NAMALWA (cell line): Measurements from ENCODE around the gene HSH2D.
"Not testable (repeated sequence)": the region's sequence is repeated elsewhere in the genome, so short reads cannot be mapped to it uniquely, and the experiment has no call there.

ENCODE experiments used
- DNase-seq: peaks from one replicate; pipeline ENCODE4 v3.0.0-alpha.2; 2015; ENCODE audit warnings: low spot score

The HSH2D gene

GRCh38 chr19:16157601-16158000 is 14.1 kb downstream of the HSH2D start:
- DNase-seq = no peak

GRCh38 chr19:16159655-16160054 is 16.2 kb downstream of the HSH2D start:
- DNase-seq = no peak

GRCh38 chr19:16160445-16160942 is 17.0 kb downstream of the HSH2D start:
- DNase-seq = no peak

DNA sequence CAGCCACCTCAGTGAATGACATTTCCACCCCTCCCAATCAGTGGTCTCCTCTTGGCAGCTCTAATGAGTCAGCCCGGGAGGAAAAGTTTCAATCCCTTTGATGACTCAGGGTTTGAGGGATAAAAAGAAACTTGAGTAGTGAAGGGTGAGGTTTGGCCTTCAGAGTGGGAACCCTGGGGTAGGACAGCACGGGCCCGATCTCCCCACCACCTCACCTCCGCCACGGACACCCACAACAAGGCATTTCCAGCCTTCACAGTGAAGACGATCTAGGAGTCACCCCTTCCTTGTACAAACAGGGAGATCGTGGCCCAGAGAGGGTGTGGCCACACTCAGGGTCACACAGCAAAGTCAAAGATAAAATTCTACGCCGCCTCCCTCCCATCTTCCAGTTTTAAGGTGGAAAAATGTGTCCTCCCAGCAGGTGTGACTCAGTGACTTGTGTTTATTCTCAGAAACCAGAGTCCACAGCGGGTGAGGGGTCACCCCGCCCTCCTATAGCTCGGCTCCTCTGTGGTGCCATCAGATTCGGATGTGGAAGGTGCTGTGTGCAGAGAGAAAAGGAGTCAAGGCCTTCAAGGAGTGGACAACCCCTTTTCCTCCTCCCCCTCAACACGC is 17.6 kb downstream of the HSH2D start:
- DNase-seq = no peak

GRCh38 chr19:16161840-16162239 is 18.4 kb downstream of the HSH2D start:
- no peak for DNase-seq

DNA sequence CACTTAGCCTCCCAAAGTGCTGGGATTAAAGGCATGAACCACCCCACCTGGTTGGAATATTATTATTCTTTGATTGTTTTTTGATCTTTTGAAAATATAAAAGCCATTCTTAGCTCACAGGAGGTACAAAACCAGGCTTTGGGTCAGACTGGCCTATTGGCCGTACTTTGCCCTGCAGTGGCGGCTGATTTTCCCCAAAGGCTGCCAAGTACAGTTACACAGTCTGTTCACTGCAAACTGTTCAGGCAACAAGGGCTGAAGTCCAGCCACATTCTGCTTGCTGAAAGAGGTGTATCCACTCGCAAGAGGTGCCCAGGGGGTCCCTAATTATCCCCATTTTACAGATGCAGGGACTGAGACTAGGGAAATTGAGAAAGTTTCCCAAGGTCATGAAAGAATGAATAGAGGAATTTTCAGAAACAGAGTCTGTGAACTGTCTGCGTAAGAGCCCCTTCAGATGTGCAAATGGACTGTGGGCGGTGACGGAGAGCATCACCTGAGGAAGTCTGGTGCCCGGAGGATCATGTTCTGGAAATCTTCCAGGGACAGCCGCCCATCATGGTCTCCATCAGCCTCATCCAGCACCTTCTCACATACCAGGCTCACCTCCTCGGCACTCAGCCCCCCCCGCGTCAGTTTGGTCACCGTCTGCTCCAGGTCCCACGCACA is 20.9 kb downstream of the HSH2D start:
- DNase-seq = no peak

GRCh38 chr19:16166417-16166816 is 22.9 kb downstream of the HSH2D start:
- no peak for DNase-seq

DNA sequence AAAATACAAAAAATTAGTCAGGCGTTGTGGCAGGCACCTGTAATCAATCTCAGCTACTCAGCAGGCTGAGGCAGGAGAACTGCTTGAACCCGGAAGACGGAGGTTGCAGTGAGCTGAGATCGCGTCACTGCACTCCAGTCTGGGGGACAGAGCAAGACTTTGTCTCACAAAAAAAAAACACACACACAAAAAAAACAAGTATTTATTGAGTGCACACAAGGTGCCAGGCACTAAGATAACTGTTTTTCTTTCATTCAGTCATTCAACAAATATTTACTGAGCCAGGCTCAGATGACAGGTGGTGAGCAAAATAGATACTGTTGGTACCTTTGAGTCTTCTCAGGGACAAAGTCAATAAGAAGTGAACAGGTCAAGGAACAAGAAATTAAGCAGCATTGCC is 23.6 kb downstream of the HSH2D start:
- no peak for DNase-seq

GRCh38 chr19:16168465-16169081 is 25.1 kb downstream of the HSH2D start:
- peak; percentile 83 for DNase-seq

- no peak for DNase-seq
Observed at GRCh38 chr19:16170134-16170533, 26.6 kb downstream of the HSH2D start.

DNA sequence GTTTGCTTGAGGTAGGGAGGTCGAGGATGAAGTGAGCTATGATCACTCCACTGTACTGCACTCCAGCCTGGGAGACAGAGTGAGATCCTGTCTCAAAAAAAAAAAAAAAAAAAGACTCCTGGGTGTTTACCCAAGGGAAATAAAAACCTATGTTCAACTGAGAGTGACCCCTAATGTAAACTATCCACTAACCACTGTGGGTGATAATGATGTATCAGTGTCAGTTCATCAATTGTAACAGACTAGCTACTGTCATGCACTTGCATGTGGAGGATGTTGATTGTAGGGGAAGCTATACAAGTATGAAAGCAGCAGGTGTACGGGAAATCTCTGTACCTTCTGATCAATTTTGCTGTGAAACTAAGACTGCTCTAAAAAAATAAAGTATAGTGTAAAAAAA is 32.5 kb downstream of the HSH2D start:
- no peak for DNase-seq

GRCh38 chr19:16178866-16179265 is 35.4 kb downstream of the HSH2D start:
- DNase-seq = not testable (repeated sequence)

DNA sequence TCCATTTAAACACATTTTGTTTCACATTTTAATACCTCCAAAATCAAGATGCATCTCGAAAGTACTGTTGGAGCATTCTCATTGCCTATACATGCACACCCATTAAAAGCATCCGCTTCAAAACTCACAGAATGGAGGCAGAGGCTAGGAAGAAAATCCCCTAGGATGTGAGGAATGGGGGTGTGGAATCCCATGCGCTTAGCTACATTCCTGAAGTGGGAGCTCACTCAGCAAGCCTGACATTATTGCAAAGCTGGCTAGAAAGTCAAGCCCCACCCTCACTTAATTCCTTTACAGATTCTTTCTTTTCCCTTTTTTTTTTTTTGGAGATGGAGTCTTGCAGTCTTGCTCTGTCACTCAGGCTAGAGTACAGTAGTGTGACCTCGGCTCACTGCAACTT is 37.1 kb downstream of the HSH2D start:
- DNase-seq = no peak

- no peak for DNase-seq
Observed at GRCh38 chr19:16184665-16185122, 41.2 kb downstream of the HSH2D start.

DNA sequence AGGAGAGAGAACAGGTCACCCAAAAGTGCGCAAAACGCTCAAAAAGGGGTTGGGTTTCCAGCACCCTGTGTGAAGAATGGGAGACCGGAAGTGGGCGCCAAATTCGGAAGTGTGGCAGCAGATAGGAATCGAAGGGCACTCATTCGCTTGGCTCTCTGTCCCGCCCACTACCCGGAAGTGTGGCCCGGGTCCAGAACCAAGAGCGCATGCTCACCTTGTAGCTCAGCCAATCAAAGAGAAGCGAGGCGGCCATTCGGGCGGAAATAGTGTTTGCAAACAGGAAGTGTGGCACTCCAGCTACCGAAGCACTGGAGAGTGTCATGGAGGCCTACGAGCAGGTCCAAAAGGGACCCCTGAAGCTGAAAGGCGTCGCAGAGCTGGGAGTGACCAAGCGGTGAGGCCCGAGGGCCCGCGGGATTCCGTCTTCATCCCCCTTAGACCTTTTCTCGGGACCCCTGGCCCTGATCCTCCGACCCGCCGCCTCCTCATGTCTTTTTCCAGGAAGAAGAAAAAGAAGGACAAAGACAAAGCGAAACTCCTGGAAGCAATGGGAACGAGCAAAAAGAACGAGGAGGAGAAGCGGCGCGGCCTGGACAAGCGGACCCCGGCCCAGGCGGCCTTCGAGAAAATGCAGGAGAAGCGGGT is 41.8 kb downstream of the HSH2D start, which contains the start of gene FAM32A:
Gene FAM32A, plus strand, starts transcription at position 288 of the 645 bp plus-strand sequence. Its CDS starts 33 bp downstream, at position 321.
- DNase-seq = peak; percentile 100

GRCh38 chr19:16185768-16186123 is 42.3 kb downstream of the HSH2D start:
- DNase-seq = peak; percentile 75

DNA sequence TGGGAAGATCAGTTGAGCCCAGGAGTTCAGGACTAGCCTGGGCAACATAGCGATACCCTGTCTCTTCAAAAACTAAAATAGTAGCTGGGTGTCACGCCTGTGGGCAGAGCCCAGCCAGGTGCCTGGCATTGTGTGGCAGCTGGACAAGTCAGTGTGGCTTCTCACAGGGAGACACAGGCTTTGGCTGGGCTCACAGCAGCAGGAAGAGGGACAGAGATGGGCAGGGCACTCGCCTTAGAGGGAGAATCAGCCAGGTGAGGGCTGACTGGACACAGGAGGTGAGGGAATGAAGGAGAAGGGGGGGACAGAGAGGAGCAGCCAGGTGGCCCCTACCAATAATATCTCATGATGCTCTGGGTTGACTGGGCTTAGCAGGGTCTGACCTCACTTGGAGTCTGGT is 45.0 kb downstream of the HSH2D start:
- no peak for DNase-seq

GRCh38 chr19:16190198-16190597 is 46.7 kb downstream of the HSH2D start:
- DNase-seq = no peak

DNA sequence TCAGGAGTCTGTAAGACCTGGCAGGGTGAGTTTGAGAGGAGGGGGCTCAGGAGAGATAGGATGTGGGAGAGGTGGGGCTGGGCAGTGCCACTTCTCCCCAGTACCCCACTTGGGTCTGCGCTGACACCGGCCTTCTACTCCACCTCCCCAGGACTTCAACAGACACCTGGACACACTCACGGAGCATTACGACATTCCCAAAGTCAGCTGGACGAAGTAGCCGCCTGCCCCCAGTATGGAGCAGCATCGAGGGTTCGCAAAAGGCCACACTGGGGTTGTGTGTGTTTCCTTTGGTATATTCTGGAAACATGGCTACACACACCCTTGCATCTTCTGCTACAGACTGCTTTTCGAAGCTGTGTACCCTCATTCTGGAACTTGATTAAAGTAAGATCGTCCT is 47.3 kb downstream of the HSH2D start:
- DNase-seq = no peak

DNA sequence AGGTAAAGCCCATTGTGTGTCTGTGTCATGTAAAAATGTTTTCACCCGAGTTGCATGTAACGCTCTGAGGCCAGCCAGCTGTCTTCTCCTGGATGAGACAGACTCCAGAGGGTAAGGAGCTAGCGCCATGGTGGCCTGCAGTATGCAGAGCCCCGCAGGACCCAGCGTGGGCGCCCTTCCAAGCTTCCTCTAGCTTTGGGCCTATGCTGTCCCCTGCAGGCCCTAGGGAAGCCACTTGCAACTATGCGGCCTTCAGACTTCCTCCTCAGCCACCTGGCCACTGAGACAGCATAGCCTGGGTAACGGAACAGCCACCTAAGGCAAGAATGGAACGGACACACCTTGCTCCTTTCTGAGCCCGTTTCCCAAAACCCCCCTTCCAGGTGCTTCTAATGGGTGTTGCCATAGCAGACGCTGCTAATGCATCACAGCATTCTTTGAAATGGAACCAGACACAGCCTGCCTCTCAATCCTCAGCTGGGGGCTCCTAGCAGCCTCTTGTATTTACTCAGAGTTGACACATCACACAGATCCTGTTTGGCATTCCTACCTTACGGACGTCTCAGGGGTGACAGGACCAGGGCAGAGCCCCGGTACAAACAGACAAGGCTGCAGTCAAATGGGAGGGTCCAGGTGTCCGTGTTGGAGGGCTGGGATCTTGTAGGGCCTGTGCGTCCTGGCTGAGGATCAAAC is 47.9 kb downstream of the HSH2D start:
- no peak for DNase-seq

GRCh38 chr19:16193466-16193865 is 50.0 kb downstream of the HSH2D start:
- DNase-seq = no peak

DNA sequence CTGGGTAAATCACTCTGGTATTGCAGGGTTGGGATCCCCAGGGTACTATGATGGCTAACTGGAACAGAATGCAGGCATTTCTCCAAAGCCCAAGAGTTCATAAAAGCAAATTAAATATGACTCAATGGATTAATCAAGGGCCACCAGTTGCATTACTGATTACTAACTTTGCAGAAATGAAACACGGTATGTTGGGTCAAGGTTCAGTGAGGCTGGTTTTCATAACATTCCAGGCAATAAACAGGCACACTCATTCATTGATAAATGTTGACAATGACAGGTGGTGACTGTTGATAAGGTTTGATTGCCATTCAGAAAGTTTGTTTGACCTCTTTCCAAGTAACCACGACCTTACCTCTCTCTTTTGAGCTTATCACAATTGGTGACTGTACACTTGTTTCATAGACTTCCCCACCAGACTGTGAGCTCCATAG is 53.7 kb downstream of the HSH2D start:
- DNase-seq = no peak
